Kidney epithelial cell (primary cell): ENCODE measurements around the gene NSUN2. TPM values are rescaled to one million over a fixed set of nuclear protein-coding genes. Genes with fewer than 3 reads are reported as not detected.

Experiments used
- DNase-seq: peaks from one replicate; pipeline ENCODE4 v3.0.0-alpha.2; 2010; ENCODE audit warnings: low read depth
- H3K27me3 ChIP-seq: 2 replicates; pipeline ENCODE4 v1.6.0; 2011; ENCODE audit warnings: low read length; ENCODE audit not compliant: control insufficient read depth, insufficient read depth
- H3K36me3 ChIP-seq: 2 replicates; pipeline ENCODE4 v1.5.1; 2011; ENCODE audit warnings: low read length; ENCODE audit not compliant: control insufficient read depth, insufficient read depth
- H3K4me3 ChIP-seq: 2 replicates; pipeline ENCODE4 v1.5.1; 2011; ENCODE audit warnings: low read depth, mild to moderate bottlenecking, control low read depth, low read length
- CTCF ChIP-seq: IDR thresholded peaks from 2 replicates; pipeline ENCODE4 v1.5.1; 2011; ENCODE audit warnings: mild to moderate bottlenecking, moderate library complexity, low read length, control low read depth, inconsistent platforms; ENCODE audit not compliant: insufficient read depth, poor library complexity, severe bottlenecking
- total RNA-seq: library from RNA; depleted of rRNA; stranded (reverse); fragments of >200 nt; gene quantifications from 2 replicates; pipeline ENCODE4 v1.2.3, GENCODE V29; 2015

NSUN2 gene
- total RNA-seq, 1 donor from 2014 or later, result 62.8 TPM

- H3K4me3 ChIP-seq, result no peak overlapping the region
- no peak for DNase-seq
- H3K27me3 ChIP-seq, result no peaks in the 10 kb centered on the region
- no peak for TF ChIP-seq CTCF
- no peaks in the 10 kb centered on the region for H3K36me3 ChIP-seq
Measured at GRCh38 chr5:6568383-6568782, 64.5 kb downstream of the NSUN2 start.

GRCh38 chr5:6567835-6568234 lies 65.0 kb downstream of the NSUN2 start:
- TF ChIP-seq CTCF, result no peak
- DNase-seq, result no peak
- Histone ChIP-seq H3K27me3 (no peaks in the 10 kb centered on the region), H3K36me3 (no peaks in the 10 kb centered on the region), H3K4me3 (no peak overlapping the region)

- Histone ChIP-seq H3K4me3 (no peak overlapping the region), H3K36me3 (no peaks in the 10 kb centered on the region), H3K27me3 (no peaks in the 10 kb centered on the region)
- no peak for TF ChIP-seq CTCF
- DNase-seq, result no peak
Measured at GRCh38 chr5:6567068-6567467, 65.8 kb downstream of the NSUN2 start.

GRCh38 chr5:6565492-6565891 lies 67.4 kb downstream of the NSUN2 start:
- no peak overlapping the region for H3K4me3 ChIP-seq
- no peak for TF ChIP-seq CTCF
- DNase-seq, result no peak
- H3K27me3 ChIP-seq, result no peaks in the 10 kb centered on the region
- no peaks in the 10 kb centered on the region for H3K36me3 ChIP-seq

- H3K4me3 ChIP-seq, result no peak overlapping the region
- no peaks in the 10 kb centered on the region for H3K36me3 ChIP-seq
- no peak for DNase-seq
- H3K27me3 ChIP-seq, result no peaks in the 10 kb centered on the region
- no peak for TF ChIP-seq CTCF
Measured at GRCh38 chr5:6557807-6558575, 74.9 kb downstream of the NSUN2 start.

GRCh38 chr5:6556802-6557102 lies 76.1 kb downstream of the NSUN2 start:
- Histone ChIP-seq H3K36me3 (no peaks in the 10 kb centered on the region), H3K27me3 (no peaks in the 10 kb centered on the region), H3K4me3 (no peak overlapping the region)
- no peak for TF ChIP-seq CTCF
- no peak for DNase-seq
